Naive B cell (primary cell): Measurements from ENCODE around the gene PRPF19. TPM values are rescaled to one million over a fixed set of nuclear protein-coding genes. Genes with fewer than 3 reads are reported as not detected.

Experiments
- ATAC-seq, 2 donors: fragments of 150-1000 bp; cut with Tn5 transposase; 2 replicates each; pipeline ENCODE4 v1.10.0; 2021; ENCODE audit warnings: low read depth in 2 of 2, mild to moderate bottlenecking in 2 of 2, moderate library complexity in 2 of 2
- DNase-seq: peaks from one replicate; pipeline ENCODE4 v3.0.0; 2022
- H3K27ac Mint-ChIP-seq, 6 donors: one replicate each; pipeline ENCODE4 v1.8.0; 2020 to 2022; ENCODE audit warnings: mild to moderate bottlenecking in 6 of 6, mixed read lengths in 6 of 6, moderate library complexity in 5 of 6, inconsistent platforms in 2 of 6
- H3K27me3 Mint-ChIP-seq, 3 donors: one replicate each; pipeline ENCODE4 v1.8.0; 2021 to 2022; ENCODE audit warnings: mixed read lengths in 3 of 3, mild to moderate bottlenecking in 1 of 3
- H3K36me3 Mint-ChIP-seq, 2 donors: one replicate each; pipeline ENCODE4 v1.8.0; 2020 to 2022; ENCODE audit warnings: mixed read lengths in 2 of 2, inconsistent platforms in 1 of 2, mild to moderate bottlenecking in 1 of 2
- H3K4me1 Mint-ChIP-seq, 3 donors: one replicate each; pipeline ENCODE4 v1.8.0; 2020 to 2022; ENCODE audit warnings: mixed read lengths in 3 of 3, inconsistent platforms in 1 of 3, mild to moderate bottlenecking in 1 of 3, moderate library complexity in 1 of 3
- H3K4me3 Mint-ChIP-seq, 8 donors: one replicate each; pipeline ENCODE4 v1.8.0; 2020 to 2022; ENCODE audit warnings: mild to moderate bottlenecking in 8 of 8, mixed read lengths in 8 of 8, moderate library complexity in 8 of 8, inconsistent platforms in 2 of 8
- H3K9me3 Mint-ChIP-seq, 7 donors: one replicate each; pipeline ENCODE4 v1.8.0; 2020 to 2022; ENCODE audit warnings: mixed read lengths in 7 of 7, mild to moderate bottlenecking in 5 of 7, inconsistent platforms in 2 of 7, moderate library complexity in 1 of 7
- polyA plus RNA-seq, 6 donors: library from polyadenylated mRNA; unstranded; fragments of 300-500 nt; fragmentation: Illumina TruSeq; gene quantifications; one replicate each; pipeline ENCODE4 v1.2.3, GENCODE V29; 2021; ENCODE audit warnings: low read depth in 6 of 6

Gene PRPF19
- polyA plus RNA-seq, 6 donors from 2014 or later = 5.6 to 19.3 (median 15.6) TPM

GRCh38 chr11:60905047-60905446, 1.3 kb downstream of the PRPF19 start:
- Mint-ChIP-seq H3K27ac (peak overlapping the region; percentile 50 to 93 (median 76)), H3K27me3 (no peaks in the 10 kb centered on the region), H3K4me3 (peak overlapping the region; percentile 91 to 98 (median 95)), H3K9me3 (peaks cover 0 to 2% (median 0%) of the 10 kb centered on the region in 7 donors), H3K36me3 (peaks cover 4 to 7% of the 10 kb centered on the region in 2 donors), H3K4me1 (peaks cover 52 to 64% (median 63%) of the 10 kb centered on the region in 3 donors)
- DNase-seq (no peak), ATAC-seq (no peak)

- peak overlapping the region in 1 of 8 donors; percentile 47 for H3K4me3 Mint-ChIP-seq
- no peaks in the 10 kb centered on the region for H3K9me3 Mint-ChIP-seq
- H3K27ac Mint-ChIP-seq = no peak overlapping the region
- H3K4me1 Mint-ChIP-seq = peaks cover 36 to 46% (median 45%) of the 10 kb centered on the region in 3 donors
- no peaks in the 10 kb centered on the region for H3K27me3 Mint-ChIP-seq
- peaks cover 13 to 18% of the 10 kb centered on the region in 2 donors for H3K36me3 Mint-ChIP-seq
- DNase-seq (no peak), ATAC-seq (no peak)
Observed at GRCh38 chr11:60902625-60903024, 3.8 kb downstream of the PRPF19 start.

- ATAC-seq = no peak
- Mint-ChIP-seq H3K9me3 (no peaks in the 10 kb centered on the region), H3K4me3 (peak overlapping the region in 1 of 8 donors; percentile 53), H3K27ac (no peak overlapping the region), H3K27me3 (no peaks in the 10 kb centered on the region), H3K36me3 (peaks cover 16 to 24% of the 10 kb centered on the region in 2 donors), H3K4me1 (peaks cover 28 to 31% (median 31%) of the 10 kb centered on the region in 3 donors)
- no peak for DNase-seq
Observed at GRCh38 chr11:60900673-60901404, 5.5 kb downstream of the PRPF19 start.

GRCh38 chr11:60899977-60900376, 6.4 kb downstream of the PRPF19 start:
- peaks cover 24% of the 10 kb centered on the region in 2 donors for H3K36me3 Mint-ChIP-seq
- ATAC-seq = no peak

GRCh38 chr11:60899046-60899936, 7.1 kb downstream of the PRPF19 start:
- H3K4me3 Mint-ChIP-seq = peak overlapping the region in 2 of 8 donors; percentile 47 to 50
- H3K36me3 Mint-ChIP-seq = peaks cover 24 to 28% of the 10 kb centered on the region in 2 donors
- peak; percentile 92 to 96 for ATAC-seq
- peaks cover 14 to 20% (median 16%) of the 10 kb centered on the region in 3 donors for H3K4me1 Mint-ChIP-seq
- peak; percentile 46 for DNase-seq
- H3K9me3 Mint-ChIP-seq = no peaks in the 10 kb centered on the region
- no peak overlapping the region for H3K27ac Mint-ChIP-seq
- no peaks in the 10 kb centered on the region for H3K27me3 Mint-ChIP-seq

More at GRCh38 chr11:60899977-60900376, 6.4 kb downstream of the PRPF19 start:
- no peak for DNase-seq
- H3K9me3 Mint-ChIP-seq = no peaks in the 10 kb centered on the region
- peak overlapping the region in 1 of 8 donors; percentile 53 for H3K4me3 Mint-ChIP-seq
- no peak overlapping the region for H3K27ac Mint-ChIP-seq
- H3K27me3 Mint-ChIP-seq = no peaks in the 10 kb centered on the region
- H3K4me1 Mint-ChIP-seq = peaks cover 19 to 23% (median 22%) of the 10 kb centered on the region in 3 donors

- no peak for ATAC-seq
- H3K27ac Mint-ChIP-seq = peak overlapping the region in 3 of 6 donors; percentile 42 to 94 (median 50)
- peak overlapping the region in 1 of 8 donors; percentile 9 for H3K4me3 Mint-ChIP-seq
- peaks cover 5 to 7% (median 6%) of the 10 kb centered on the region in 3 donors for H3K4me1 Mint-ChIP-seq
- no peak for DNase-seq
- no peaks in the 10 kb centered on the region for H3K27me3 Mint-ChIP-seq
- H3K36me3 Mint-ChIP-seq = peaks cover 26 to 28% of the 10 kb centered on the region in 2 donors
- H3K9me3 Mint-ChIP-seq = no peaks in the 10 kb centered on the region
Observed at GRCh38 chr11:60897496-60897895, 8.9 kb downstream of the PRPF19 start.

- no peak for ATAC-seq
- Mint-ChIP-seq H3K27me3 (no peaks in the 10 kb centered on the region), H3K9me3 (no peaks in the 10 kb centered on the region), H3K4me3 (no peak overlapping the region), H3K36me3 (peaks cover 25 to 27% of the 10 kb centered on the region in 2 donors), H3K27ac (peak overlapping the region in 1 of 6 donors; percentile 41), H3K4me1 (peaks cover 5 to 7% (median 6%) of the 10 kb centered on the region in 3 donors)
- no peak for DNase-seq
Observed at GRCh38 chr11:60895687-60896086, 10.7 kb downstream of the PRPF19 start.

GRCh38 chr11:60891103-60891741, 15.2 kb downstream of the PRPF19 start:
- Mint-ChIP-seq H3K9me3 (no peaks in the 10 kb centered on the region), H3K4me1 (peaks cover 0 to 4% (median 0%) of the 10 kb centered on the region in 3 donors), H3K36me3 (peaks cover 13 to 18% of the 10 kb centered on the region in 2 donors), H3K27me3 (no peaks in the 10 kb centered on the region), H3K27ac (no peak overlapping the region), H3K4me3 (no peak overlapping the region)
- ATAC-seq = no peak
- no peak for DNase-seq

GRCh38 chr11:60890696-60891095, 15.7 kb downstream of the PRPF19 start:
- H3K36me3 Mint-ChIP-seq = peaks cover 13 to 18% of the 10 kb centered on the region in 2 donors

GRCh38 chr11:60889869-60890311, 16.5 kb downstream of the PRPF19 start:
- peaks cover 0 to 4% (median 0%) of the 10 kb centered on the region in 3 donors for H3K4me1 Mint-ChIP-seq
- no peaks in the 10 kb centered on the region for H3K9me3 Mint-ChIP-seq
- H3K36me3 Mint-ChIP-seq = peaks cover 5 to 18% of the 10 kb centered on the region in 2 donors
- H3K27me3 Mint-ChIP-seq = no peaks in the 10 kb centered on the region
- H3K27ac Mint-ChIP-seq = peak overlapping the region in 3 of 6 donors; percentile 17 to 53 (median 45)
- no peak overlapping the region for H3K4me3 Mint-ChIP-seq
- ATAC-seq (no peak), DNase-seq (no peak)

More at GRCh38 chr11:60890696-60891095, 15.7 kb downstream of the PRPF19 start:
- no peak for DNase-seq
- Mint-ChIP-seq H3K4me1 (peaks cover 0 to 4% (median 0%) of the 10 kb centered on the region in 3 donors), H3K27ac (no peak overlapping the region), H3K27me3 (no peaks in the 10 kb centered on the region), H3K4me3 (no peak overlapping the region), H3K9me3 (no peaks in the 10 kb centered on the region)
- no peak for ATAC-seq

- ATAC-seq = peak; percentile 30 to 53
- H3K4me1 Mint-ChIP-seq = peaks cover 0 to 7% (median 4%) of the 10 kb centered on the region in 3 donors
- peak overlapping the region in 2 of 6 donors; percentile 10 to 28 for H3K27ac Mint-ChIP-seq
- H3K4me3 Mint-ChIP-seq = no peak overlapping the region
- H3K9me3 Mint-ChIP-seq = no peaks in the 10 kb centered on the region
- peaks cover 0 to 14% of the 10 kb centered on the region in 2 donors for H3K36me3 Mint-ChIP-seq
- DNase-seq = no peak
- no peaks in the 10 kb centered on the region for H3K27me3 Mint-ChIP-seq
Observed at GRCh38 chr11:60887556-60887955, 18.8 kb downstream of the PRPF19 start.

GRCh38 chr11:60880643-60881282, 25.6 kb downstream of the PRPF19 start:
- Mint-ChIP-seq H3K4me3 (no peak overlapping the region), H3K27me3 (no peaks in the 10 kb centered on the region), H3K36me3 (peaks cover 9 to 16% of the 10 kb centered on the region in 2 donors), H3K27ac (peak overlapping the region in 1 of 6 donors; percentile 4), H3K9me3 (no peaks in the 10 kb centered on the region), H3K4me1 (peaks cover 0 to 7% (median 2%) of the 10 kb centered on the region in 3 donors)
- ATAC-seq = no peak
- no peak for DNase-seq
